MM.1S (cell line): Measurements from ENCODE around the gene KRTAP10-2.

Experiments
- DNase-seq: peaks from one replicate; pipeline ENCODE4 v3.0.0-alpha.2; 2015
- H2AFZ ChIP-seq: fragments of 300-600 bp; sonication (generic); 2 replicates; pipeline ENCODE4 v1.6.0; 2016; ENCODE audit warnings: antibody characterized with exemption, low read length
- H3F3A ChIP-seq: fragments of 300-600 bp; sonication (generic); 2 replicates; pipeline ENCODE4 v1.6.1; 2016; ENCODE audit warnings: mild to moderate bottlenecking, antibody characterized with exemption, low read length, moderate library complexity, mixed read lengths; ENCODE audit not compliant: insufficient read depth
- H3K27ac ChIP-seq: fragments of 300-600 bp; sonication (generic); 2 replicates; pipeline ENCODE4 v1.5.1; 2016; ENCODE audit warnings: mild to moderate bottlenecking, low read length
- H3K27me3 ChIP-seq: fragments of 300-600 bp; sonication (generic); replicated peaks from 2 replicates; pipeline ENCODE4 v1.6.0; 2016; ENCODE audit warnings: low read length; ENCODE audit not compliant: insufficient read depth
- H3K36me3 ChIP-seq: fragments of 300-600 bp; sonication (generic); replicated peaks from 2 replicates; pipeline ENCODE4 v1.6.1; 2016; ENCODE audit warnings: mild to moderate bottlenecking, low read length, mixed read lengths; ENCODE audit not compliant: insufficient read depth
- H3K4me1 ChIP-seq: fragments of 300-600 bp; sonication (generic); 2 replicates; pipeline ENCODE4 v1.6.1; 2016; ENCODE audit warnings: low read length, mixed read lengths
- H3K4me2 ChIP-seq: fragments of 300-600 bp; sonication (generic); 2 replicates; pipeline ENCODE4 v1.6.0; 2016; ENCODE audit warnings: low read depth, low read length
- H3K4me3 ChIP-seq: fragments of 300-600 bp; sonication (generic); 2 replicates; pipeline ENCODE4 v1.5.1; 2016; ENCODE audit warnings: low read length, mixed read lengths
- H3K79me2 ChIP-seq: fragments of 300-600 bp; sonication (generic); 2 replicates; pipeline ENCODE4 v1.6.1; 2016; ENCODE audit warnings: mixed run types, low read length, mixed read lengths
- H3K9ac ChIP-seq: fragments of 300-600 bp; sonication (generic); 2 replicates; pipeline ENCODE4 v1.6.1; 2016; ENCODE audit warnings: low read length, mixed read lengths
- H3K9me2 ChIP-seq: fragments of 300-600 bp; sonication (generic); replicated peaks from 2 replicates; pipeline ENCODE4 v1.6.1; 2016; ENCODE audit warnings: mild to moderate bottlenecking, low read length, mixed read lengths; ENCODE audit not compliant: insufficient read depth
- H3K9me3 ChIP-seq: fragments of 300-600 bp; sonication (generic); replicated peaks from 2 replicates; pipeline ENCODE4 v1.6.1; 2016; ENCODE audit warnings: mild to moderate bottlenecking, low read length, mixed read lengths; ENCODE audit not compliant: insufficient read depth
- H4K20me1 ChIP-seq: fragments of 300-600 bp; sonication (generic); 2 replicates; pipeline ENCODE4 v1.6.1; 2016; ENCODE audit warnings: mild to moderate bottlenecking, low read length, moderate library complexity, mixed read lengths; ENCODE audit not compliant: insufficient read depth
- CTCF ChIP-seq: fragments of 300-600 bp; sonication (generic); IDR thresholded peaks from 2 replicates; pipeline ENCODE4 v1.5.1; 2016; ENCODE audit warnings: antibody characterized with exemption, low read length, mixed read lengths
- EZH2 ChIP-seq: fragments of 300-600 bp; sonication (generic); optimal IDR thresholded peaks from 2 replicates; pipeline ENCODE3; 2017; ENCODE audit warnings: low read depth, mild to moderate bottlenecking, antibody characterized with exemption, low read length, mixed read lengths
- EZH2phosphoT487 ChIP-seq: fragments of 300-600 bp; sonication (generic); IDR thresholded peaks from 2 replicates; pipeline ENCODE4 v1.6.1; 2018; ENCODE audit warnings: antibody characterized with exemption, low read length

KRTAP10-2 gene

GRCh38 chr21:44521301-44521927, 29.9 kb downstream of the KRTAP10-2 start:
- no peaks in the 10 kb centered on the region for H3K4me1 ChIP-seq

GRCh38 chr21:44520326-44521300, 30.7 kb downstream of the KRTAP10-2 start:
- Histone ChIP-seq H3K9ac (no peak overlapping the region), H3K9me2 (no peaks in the 10 kb centered on the region), H3K36me3 (no peaks in the 10 kb centered on the region), H3K27me3 (peaks cover 98% of the 10 kb centered on the region), H4K20me1 (no peaks in the 10 kb centered on the region), H3K4me2 (no peak overlapping the region), H3F3A (no peaks in the 10 kb centered on the region), H3K4me1 (no peaks in the 10 kb centered on the region), H3K9me3 (no peaks in the 10 kb centered on the region), H2AFZ (no peak overlapping the region), H3K79me2 (no peaks in the 10 kb centered on the region), H3K27ac (no peak overlapping the region), H3K4me3 (no peak overlapping the region)
- DNase-seq = no peak
- no peak for TF ChIP-seq CTCF
- TF ChIP-seq EZH2 = no peak
- TF ChIP-seq EZH2phosphoT487 = no peak

More at GRCh38 chr21:44521301-44521927, 29.9 kb downstream of the KRTAP10-2 start:
- H2AFZ ChIP-seq = no peak overlapping the region
- no peak overlapping the region for H3K4me3 ChIP-seq
- H3K9me2 ChIP-seq = no peaks in the 10 kb centered on the region
- no peak for DNase-seq
- no peak overlapping the region for H3K27ac ChIP-seq
- H3K27me3 ChIP-seq = peaks cover 98% of the 10 kb centered on the region
- H3K79me2 ChIP-seq = no peaks in the 10 kb centered on the region
- H3K9ac ChIP-seq = no peak overlapping the region
- TF ChIP-seq EZH2 = no peak
- TF ChIP-seq CTCF = no peak
- TF ChIP-seq EZH2phosphoT487 = no peak
- H3K4me2 ChIP-seq = no peak overlapping the region
- H3F3A ChIP-seq = no peaks in the 10 kb centered on the region
- no peaks in the 10 kb centered on the region for H4K20me1 ChIP-seq
- H3K36me3 ChIP-seq = no peaks in the 10 kb centered on the region
- no peaks in the 10 kb centered on the region for H3K9me3 ChIP-seq

GRCh38 chr21:44519346-44520325, 31.7 kb downstream of the KRTAP10-2 start:
- TF ChIP-seq EZH2 (no peak), CTCF (no peak), EZH2phosphoT487 (no peak)
- H3K4me3 ChIP-seq = no peak overlapping the region
- no peak overlapping the region for H3K9ac ChIP-seq
- H3K27ac ChIP-seq = no peak overlapping the region
- no peaks in the 10 kb centered on the region for H3K79me2 ChIP-seq
- H3F3A ChIP-seq = no peaks in the 10 kb centered on the region
- H3K9me3 ChIP-seq = no peaks in the 10 kb centered on the region
- H2AFZ ChIP-seq = no peak overlapping the region
- peaks cover 98% of the 10 kb centered on the region for H3K27me3 ChIP-seq
- H3K4me2 ChIP-seq = no peak overlapping the region
- no peaks in the 10 kb centered on the region for H3K4me1 ChIP-seq
- H3K9me2 ChIP-seq = no peaks in the 10 kb centered on the region
- no peaks in the 10 kb centered on the region for H4K20me1 ChIP-seq
- no peak for DNase-seq
- no peaks in the 10 kb centered on the region for H3K36me3 ChIP-seq
